ENCODE results near the gene BBS12. TPM values are rescaled to one million over a fixed set of nuclear protein-coding genes. Genes with fewer than 3 reads are reported as not detected.
A peak's percentile ranks its signal among the peaks of the same experiment; 100 is the strongest.

BBS12 gene
- total and polyA plus RNA-seq, 9 of the 15 experiments (the other 6 are each of a cell fraction or from before 2014, with no cell fraction given) = 2.7 to 6.5 (median 3.3) TPM

- 0 out of 4 replicates have a peak, but pooled peaks of 1 of the 2 experiments have one; percentile 24 for TF ChIP-seq TEAD1 (CRISPR knock-in tag; IDR thresholded peaks at IDR 0.05)
- no peak for TF ChIP-seq KLF13 (tag; IDR thresholded peaks at IDR 0.05; ENCODE audit: borderline replicate concordance, low read depth)
- TF ChIP-seq TAL1 (IDR thresholded peaks at IDR 0.05) = peak; percentile 65
- no peak for TF ChIP-seq SNIP1 (IDR thresholded peaks at IDR 0.05; ENCODE audit: low read depth)
- no peak for TF ChIP-seq MYBL2 (IDR thresholded peaks at IDR 0.05; ENCODE audit: low read depth)
- TF ChIP-seq MYBL2 (CRISPR knock-in tag; IDR thresholded peaks at IDR 0.05; ENCODE audit: borderline replicate concordance) = no peak
- TF ChIP-seq BCL6 (CRISPR knock-in tag; IDR thresholded peaks at IDR 0.05) = no peak
- no peak for TF ChIP-seq TAF9B (IDR thresholded peaks at IDR 0.05; ENCODE audit: partially characterized antibody)
- no peak for TF ChIP-seq SRSF1 (IDR thresholded peaks at IDR 0.05; ENCODE audit: low read depth, low read length)
- TF ChIP-seq BACH1 (tag; IDR thresholded peaks at IDR 0.05) = no peak
- no peak for TF ChIP-seq ZBTB12 (CRISPR knock-in tag; IDR thresholded peaks at IDR 0.05)
- TF ChIP-seq ZNF24 (IDR thresholded peaks at IDR 0.05) = no peak
- TF ChIP-seq SRF (CRISPR knock-in tag; IDR thresholded peaks at IDR 0.05) = no peak
- no peak for TF ChIP-seq CREB1 (IDR thresholded peaks at IDR 0.05)
- no peak for TF ChIP-seq CREB1 (CRISPR knock-in tag; IDR thresholded peaks at IDR 0.05)
- no peak for TF ChIP-seq HDAC8 (tag; IDR thresholded peaks at IDR 0.05)
- no peak for TF ChIP-seq MCM7 (IDR thresholded peaks at IDR 0.05)
- no peak for TF ChIP-seq YBX1 (IDR thresholded peaks at IDR 0.05)
- TF ChIP-seq MCM5 (IDR thresholded peaks at IDR 0.05; ENCODE audit: low read depth) = no peak
- no peak for TF ChIP-seq NFIX (CRISPR knock-in tag; IDR thresholded peaks at IDR 0.05; ENCODE audit: low read depth)
- TF ChIP-seq RERE (CRISPR knock-in tag; IDR thresholded peaks at IDR 0.05; ENCODE audit: borderline replicate concordance) = no peak
- TF ChIP-seq NELFE (IDR thresholded peaks at IDR 0.05; ENCODE audit: insufficient read depth, insufficient read length) = no peak
- TF ChIP-seq ELK1 (CRISPR knock-in tag; IDR thresholded peaks at IDR 0.05) = no peak
- no peak for TF ChIP-seq ZNF668 (CRISPR knock-in tag; IDR thresholded peaks at IDR 0.05)
- TF ChIP-seq PHB (CRISPR knock-in tag; IDR thresholded peaks at IDR 0.05) = no peak
- no peak for TF ChIP-seq CSDE1 (IDR thresholded peaks at IDR 0.05)
Observed at GRCh38 chr4:122775039-122775438, 42.5 kb downstream of the BBS12 start (continued).

All from K562 (cell line).